Activated CD4-positive, CD25-positive, alpha-beta regulatory T cell treated with anti-CD3 and anti-CD28 coated beads, Interleukin-2, amount 50 U/mL, for 72 hours (primary cell): ENCODE measurements around the gene PDGFD.

Experiments used
- DNase-seq: peaks from one replicate; pipeline ENCODE4 v3.0.0; 2021

PDGFD gene

DNA sequence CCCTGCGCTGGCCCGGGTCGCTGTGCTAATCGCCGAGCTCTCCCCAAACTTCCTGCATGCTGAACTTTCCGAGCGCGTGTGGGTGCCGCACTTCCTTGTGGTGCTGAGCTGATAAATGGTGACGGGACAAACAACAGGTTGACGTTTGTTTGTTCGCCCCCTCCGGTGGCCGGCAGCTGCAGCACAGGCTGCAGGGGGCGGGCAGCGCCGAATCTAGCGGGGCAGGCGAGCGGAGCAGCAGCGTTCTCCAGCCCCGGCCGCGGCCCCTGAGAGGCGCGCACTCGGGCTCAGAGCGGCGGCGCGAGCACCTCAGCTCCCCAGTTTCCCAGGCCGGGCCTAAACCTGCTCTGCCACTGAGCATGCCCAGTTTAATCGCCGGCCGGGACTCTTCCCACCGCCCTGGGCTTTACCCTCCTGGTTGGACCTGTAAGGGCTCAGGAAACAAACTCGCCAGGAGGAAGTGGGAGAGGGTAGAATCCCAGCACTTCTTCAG is at the start of gene PDGFD:
PDGFD (minus strand) TSS at position 120 of the 493 bp plus-strand sequence.
- no peak for DNase-seq

DNA sequence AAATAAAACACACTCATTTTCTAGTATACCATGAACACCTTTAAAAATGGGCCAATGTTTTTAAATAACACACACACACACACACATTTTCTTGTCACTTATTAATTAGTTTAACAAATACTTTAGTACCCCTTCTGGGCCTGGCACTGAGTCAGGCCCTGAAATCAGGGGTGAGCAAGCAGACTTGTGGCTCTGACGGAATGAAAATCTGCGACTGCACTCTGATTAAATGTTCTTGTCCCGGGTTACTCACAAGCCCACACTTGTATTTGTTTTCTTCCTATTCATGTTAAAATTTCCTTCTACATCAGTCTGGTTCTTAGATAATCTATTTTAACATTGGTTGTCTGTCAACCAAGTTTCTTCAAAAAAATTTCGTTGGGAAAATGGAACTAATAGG is 43.0 kb upstream of the PDGFD start:
- DNase-seq: no peak

- DNase-seq: no peak
These were observed 41.9 kb upstream of the PDGFD start for GRCh38 chr11:104205838-104206237.

DNA sequence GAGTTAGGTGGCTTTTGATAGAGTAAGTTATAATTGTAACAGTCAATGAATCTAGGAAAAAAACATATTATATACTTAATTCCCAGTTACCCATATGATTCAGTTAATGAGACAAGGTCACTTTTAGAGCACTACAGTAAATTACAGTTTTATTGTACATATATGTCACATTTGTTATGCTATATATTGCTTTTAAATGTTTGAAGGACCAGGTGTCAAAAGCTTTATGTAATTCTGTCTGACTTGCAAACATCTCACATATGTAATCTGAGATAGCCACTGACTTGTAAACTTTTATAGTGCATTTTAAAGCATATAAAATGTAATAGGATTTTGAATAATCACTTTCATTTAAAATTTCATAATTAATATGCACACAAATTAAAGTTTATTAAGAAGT is 36.7 kb upstream of the PDGFD start:
- DNase-seq: no peak

DNA sequence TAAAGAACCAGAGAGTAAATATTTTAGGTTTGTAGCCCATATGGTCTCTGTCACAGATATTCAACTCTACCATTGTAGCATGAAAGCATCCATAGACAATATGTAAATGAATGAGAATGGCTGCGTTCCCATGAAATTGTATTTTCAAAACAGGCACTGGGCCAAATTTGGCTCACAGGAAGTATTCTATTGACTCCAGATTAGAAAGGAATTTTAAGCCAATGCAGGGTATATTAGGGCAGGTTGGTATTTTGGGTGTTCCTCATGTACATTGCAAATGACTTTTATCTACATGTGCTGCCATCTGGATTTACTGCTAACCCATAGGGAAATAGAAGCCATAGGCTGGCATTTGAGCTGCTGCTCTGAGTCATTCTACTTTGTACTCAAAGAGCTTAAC is 35.1 kb upstream of the PDGFD start:
- DNase-seq: no peak

DNA sequence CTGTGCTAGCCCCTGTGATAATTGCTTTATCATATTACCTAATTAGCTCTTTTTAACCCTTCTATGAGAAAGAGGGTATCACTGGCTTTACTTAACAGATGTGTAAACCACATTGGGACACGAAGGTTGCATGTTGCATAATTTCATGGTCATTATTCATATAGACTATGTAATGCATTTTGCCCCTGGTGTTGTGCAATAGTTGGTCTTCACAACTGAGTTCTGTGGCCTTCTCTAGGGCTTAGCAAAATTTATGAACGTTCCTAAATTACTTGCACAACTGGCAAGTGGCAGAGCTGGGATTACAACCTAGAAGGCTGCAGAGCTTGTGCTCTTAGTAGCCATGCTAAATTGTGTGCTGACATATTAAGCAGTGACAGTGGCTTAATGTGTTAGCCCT is 34.6 kb upstream of the PDGFD start:
- DNase-seq: no peak

- DNase-seq: no peak
These were observed 27.2 kb upstream of the PDGFD start for GRCh38 chr11:104191124-104191523.

DNA sequence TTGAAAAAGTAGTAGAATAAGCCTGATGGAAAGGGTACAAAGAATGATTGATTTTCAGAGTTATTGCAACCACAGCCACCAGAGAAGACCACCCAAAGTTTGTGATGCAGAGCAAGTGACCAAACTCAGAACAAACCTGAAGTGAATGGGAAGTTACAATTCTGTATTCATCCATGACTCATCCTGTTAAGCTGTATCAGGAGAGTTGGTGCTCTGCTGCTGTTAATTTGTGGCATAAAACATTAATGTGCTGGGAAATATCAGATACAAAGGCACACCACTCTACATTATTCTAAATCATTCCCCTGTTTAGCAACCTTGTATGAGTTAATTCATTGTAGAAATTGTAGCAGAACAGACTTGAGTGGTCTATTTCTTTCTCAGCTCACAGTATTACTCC is 19.6 kb upstream of the PDGFD start:
- DNase-seq: no peak

DNA sequence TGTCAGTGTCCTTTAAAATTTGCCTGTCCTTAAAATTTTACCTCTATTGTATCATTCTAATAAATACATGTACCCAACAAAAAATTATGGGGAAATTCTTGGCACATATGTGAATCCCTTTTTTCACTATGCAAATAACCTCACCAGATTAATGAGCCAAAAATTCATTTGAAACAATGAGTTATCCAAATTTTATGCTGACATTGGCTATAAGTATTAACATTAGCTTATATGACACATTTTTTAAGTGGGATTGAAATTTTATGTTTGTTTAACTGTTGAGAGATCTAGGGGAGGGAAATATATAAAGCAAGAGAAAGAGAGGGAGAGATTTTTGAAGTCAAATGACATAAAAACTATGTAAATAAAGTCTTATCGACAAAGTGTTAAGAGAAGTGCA is 11.8 kb upstream of the PDGFD start:
- DNase-seq: no peak

- no peak for DNase-seq
These were observed 5.1 kb upstream of the PDGFD start for GRCh38 chr11:104169091-104169490.

GRCh38 chr11:104165014-104165413 is 1.1 kb upstream of the PDGFD start:
- no peak for DNase-seq

DNA sequence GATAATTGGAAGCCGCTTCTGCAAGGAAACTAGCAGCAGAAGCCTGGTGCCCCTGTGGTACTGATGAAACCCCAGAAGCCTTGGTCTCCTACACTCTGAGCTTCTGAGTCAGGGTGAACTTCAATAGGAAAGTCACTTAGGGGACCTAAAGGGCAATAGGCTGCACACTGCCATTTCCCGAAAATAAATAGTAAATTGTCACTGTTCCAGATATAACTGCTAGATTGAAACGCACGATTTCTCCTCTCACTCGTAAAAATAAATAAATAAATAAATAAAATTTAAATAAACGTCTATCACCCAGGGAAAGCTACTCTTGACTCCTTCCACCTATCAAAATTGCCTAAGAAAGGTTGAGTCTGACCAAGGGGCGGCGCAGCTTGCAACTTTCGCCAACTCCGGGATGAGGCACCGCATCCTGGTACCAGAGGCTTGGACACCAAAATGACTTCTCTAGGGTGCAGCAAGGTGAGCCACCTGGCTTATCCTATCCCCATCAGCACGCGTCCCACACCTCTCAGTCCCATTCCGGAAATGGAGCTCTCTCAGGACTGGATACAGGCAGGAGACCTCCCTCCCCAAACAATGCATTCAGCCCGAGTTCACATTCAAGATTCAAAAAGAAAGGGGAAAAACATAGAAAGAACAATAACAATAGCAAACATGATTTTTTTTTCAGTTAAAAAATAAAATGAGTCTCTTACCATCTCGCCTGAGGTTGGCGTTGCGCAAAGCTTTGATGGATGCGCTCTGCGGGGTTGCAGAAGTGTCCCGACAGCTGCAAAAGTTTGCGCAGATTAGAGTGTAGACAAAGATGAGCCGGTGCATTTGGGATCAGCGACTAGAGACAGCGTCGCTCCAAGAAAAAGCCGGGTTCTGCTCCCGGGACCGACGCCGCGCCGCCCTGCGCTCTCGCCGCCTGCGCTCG is 583 bp downstream of the PDGFD start:
- no peak for DNase-seq

- no peak for DNase-seq
These were observed 2.0 kb downstream of the PDGFD start for GRCh38 chr11:104161751-104162450.

DNA sequence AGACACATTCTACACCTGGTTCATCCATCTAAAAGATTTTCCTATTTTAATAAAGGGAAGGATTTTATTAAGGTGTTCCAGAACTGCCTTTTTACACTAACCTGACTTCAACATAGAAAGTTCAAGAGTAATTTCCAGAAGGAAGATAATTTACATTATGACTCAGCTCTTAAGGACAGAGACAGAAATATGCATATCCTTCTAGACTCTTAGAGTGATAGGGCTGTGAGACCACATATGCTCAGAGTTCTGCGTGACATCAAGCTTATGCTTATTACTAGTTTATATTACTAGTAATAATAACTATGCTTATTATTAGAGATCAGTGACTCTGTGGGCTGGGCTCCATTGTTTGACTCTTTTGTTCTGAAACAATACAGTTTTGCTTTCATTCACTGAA is 4.6 kb downstream of the PDGFD start:
- no peak for DNase-seq

GRCh38 chr11:104155375-104155774 is 8.6 kb downstream of the PDGFD start:
- DNase-seq: no peak

- DNase-seq: no peak
These were observed 9.7 kb downstream of the PDGFD start for GRCh38 chr11:104154296-104154695.

GRCh38 chr11:104152941-104153505 is 10.9 kb downstream of the PDGFD start:
- no peak for DNase-seq

- no peak for DNase-seq
These were observed 12.3 kb downstream of the PDGFD start for GRCh38 chr11:104151404-104152204.

- no peak for DNase-seq
These were observed 15.2 kb downstream of the PDGFD start for GRCh38 chr11:104148706-104149105.

GRCh38 chr11:104148074-104148473 is 15.9 kb downstream of the PDGFD start:
- no peak for DNase-seq

DNA sequence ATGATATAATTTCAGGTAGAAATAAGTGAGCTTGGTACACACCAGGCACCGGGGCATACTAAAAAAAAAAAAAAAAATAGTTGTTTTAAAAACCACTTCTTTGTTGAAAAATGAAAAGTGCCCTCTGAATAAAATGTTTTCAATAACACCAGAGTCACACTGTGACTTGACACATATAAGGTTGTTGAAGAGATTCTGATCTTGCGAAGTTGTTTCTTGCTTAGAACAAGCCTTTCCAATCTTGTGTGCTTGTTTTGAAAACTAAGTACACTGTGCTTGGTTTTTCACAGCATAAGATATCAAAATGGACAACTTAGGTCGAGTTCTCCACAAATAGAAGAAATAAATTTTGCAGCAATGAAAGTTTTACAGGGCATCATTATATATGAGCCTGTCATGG is 17.0 kb downstream of the PDGFD start:
- no peak for DNase-seq

DNA sequence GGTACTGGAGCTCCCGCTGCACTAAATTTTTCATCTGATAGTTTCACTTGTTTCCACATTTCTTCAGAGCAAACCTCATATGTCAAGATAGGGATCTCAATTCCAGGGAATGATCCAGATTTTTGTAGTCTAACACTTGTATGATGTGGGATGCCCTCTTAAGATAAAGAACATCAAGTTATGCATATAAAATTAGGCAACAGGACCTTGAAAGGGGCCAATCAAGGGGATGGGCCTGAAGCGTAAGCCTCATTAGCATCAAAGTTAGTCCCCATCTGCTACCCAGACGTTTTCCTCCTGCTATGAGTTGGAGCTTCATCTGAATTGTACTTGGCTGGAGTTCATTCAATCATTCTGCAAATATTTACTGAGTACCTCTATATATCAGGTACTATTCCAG is 17.5 kb downstream of the PDGFD start:
- no peak for DNase-seq

GRCh38 chr11:104145062-104145461 is 18.9 kb downstream of the PDGFD start:
- DNase-seq: no peak
